Stomach (tissue), 9 donors: Measurements from ENCODE around the gene CUX1. TPM values are rescaled to one million over a fixed set of nuclear protein-coding genes. Genes with fewer than 3 reads are reported as not detected.

ENCODE experiments used
- DNase-seq, 2 donors: peaks; one replicate each; pipeline versions ENCODE4 v3.0.0 to v3.0.0-alpha.2; 2013 to 2019
- H3K27ac ChIP-seq, 5 donors: fragments of 200-600 bp in 4 of 5; sonication (generic) in 4 of 5; one replicate each; pipeline ENCODE4 v1.5.1; 2013 to 2019; ENCODE audit warnings: mild to moderate bottlenecking in 1 of 5, moderate library complexity in 1 of 5
- H3K27me3 ChIP-seq, 3 donors: fragments of 200-600 bp; sonication (generic); one replicate each; pipeline ENCODE4 v1.5.1; 2017 to 2019; ENCODE audit warnings: mixed run types in 1 of 3
- H3K36me3 ChIP-seq, 4 donors: fragments of 200-600 bp; sonication (generic); 1 replicate in 3 of 4; 2 replicates in 1 of 4; pipeline ENCODE4 v1.5.1; 2016 to 2019
- H3K4me1 ChIP-seq, 4 donors: fragments of 200-600 bp; sonication (generic); one replicate each; pipeline ENCODE4 v1.5.1; 2016 to 2019
- H3K4me3 ChIP-seq, 4 donors: fragments of 200-600 bp; sonication (generic) in 3 of 4; one replicate each; pipeline ENCODE4 v1.5.1; 2016 to 2019; ENCODE audit warnings: mild to moderate bottlenecking in 1 of 4
- H3K9me3 ChIP-seq, 4 donors: fragments of 200-600 bp; sonication (generic); one replicate each; pipeline ENCODE4 v1.5.1; 2016 to 2019
- EP300 ChIP-seq: sonication (generic); formaldehyde crosslinking; IDR thresholded peaks from one replicate; pipeline ENCODE4 v1.6.1; 2017; ENCODE audit warnings: antibody characterized with exemption
- POLR2A ChIP-seq, 4 donors: fragments of 450-650 bp; IDR thresholded peaks; one replicate each; pipeline ENCODE4 v1.6.1; 2016; ENCODE audit warnings: antibody characterized with exemption in 4 of 4, control low read depth in 2 of 4, mild to moderate bottlenecking in 1 of 4, moderate library complexity in 1 of 4
- POLR2AphosphoS5 ChIP-seq, 3 donors: sonication (generic); formaldehyde crosslinking; IDR thresholded peaks; one replicate each; pipeline ENCODE4 v1.6.1; 2016; ENCODE audit warnings: antibody characterized with exemption in 3 of 3
- WGBS, 5 donors: extraction: QIAGEN DNeasy Blood & Tissue Kit in 3 of 5; methylation state at CpG; one replicate each; pipeline versions ENCODE4 v1.1.5 to v1.1.7; 2013 to 2018; 5-methylcytosine and 5-hydroxymethylcytosine counted together
- intact Hi-C: fragments of 100-400 bp; cut with DNase I; formaldehyde crosslinking; loops from one replicate; pipeline ENCODE4 v1.15.1; 2023; ENCODE audit warnings: low total_unique reads
- polyA plus RNA-seq, 3 donors: library from polyadenylated mRNA; stranded (reverse); fragments of 200-250 nt; gene quantifications; one replicate each; pipeline ENCODE4 v1.2.3, GENCODE V29; 2013
- total RNA-seq, 5 donors: library from RNA; depleted of rRNA; stranded (reverse); fragments of >200 nt; gene quantifications; one replicate each; pipeline versions ENCODE4 v1.1.0 to v1.2.3, GENCODE V29; 2014 to 2016
- TF ChIP-seq, protein P1 (sequence below), 7 experiments: fragments of 450-650 bp in 4 of 7; fragments of 200-600 bp in 3 of 7; sonication (generic) in 3 of 7; IDR thresholded peaks; one replicate each; pipeline ENCODE4 v1.5.1; 2016 to 2019; ENCODE audit warnings: antibody characterized with exemption in 7 of 7, control low read depth in 2 of 7, mild to moderate bottlenecking in 1 of 7
- donor health status: healthy with polysubstance abuse.
- donor health status: Bipolar disorder and iron deficiency.
- donor health status: healthy.

CUX1 gene
- total and polyA plus RNA-seq, 8 donors, result 24.7 to 201 (median 54.7) TPM

DNA sequence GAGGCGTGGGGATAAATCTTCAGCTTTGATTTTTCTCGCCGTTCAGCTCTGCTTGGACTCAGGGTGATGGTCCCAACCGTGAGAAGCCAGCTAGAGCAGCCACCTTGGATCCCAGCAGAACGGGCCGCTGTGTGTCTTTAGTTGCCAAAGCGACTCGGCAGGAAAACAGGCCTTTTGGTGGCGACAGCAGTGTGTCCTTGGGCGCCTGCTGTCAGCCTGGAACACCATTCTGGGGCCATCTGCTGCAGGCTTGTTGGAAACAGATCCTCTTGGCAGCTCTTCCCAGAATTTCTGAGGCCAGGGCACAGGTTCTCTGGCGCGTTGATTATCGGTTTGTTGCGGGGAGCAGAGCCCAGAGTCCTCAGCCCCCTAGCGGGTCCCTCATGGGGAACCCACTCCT is 97.6 kb downstream of the CUX1 start:
- H3K27ac ChIP-seq, result no peak overlapping the region
- intact Hi-C loops, result no loop called here
- no peak overlapping the region for H3K4me3 ChIP-seq
- no peaks in the 10 kb centered on the region for H3K9me3 ChIP-seq
- peaks cover 4 to 47% (median 22%) of the 10 kb centered on the region in 4 donors for H3K4me1 ChIP-seq
- peaks cover 22 to 49% (median 45%) of the 10 kb centered on the region in 4 donors for H3K36me3 ChIP-seq
- no peak for DNase-seq
- WGBS, 5 donors, result 90 to 92% (median 92%) methylated on average over 14 to 15 of the region's 15 CpGs
- TF ChIP-seq, protein P1, sequence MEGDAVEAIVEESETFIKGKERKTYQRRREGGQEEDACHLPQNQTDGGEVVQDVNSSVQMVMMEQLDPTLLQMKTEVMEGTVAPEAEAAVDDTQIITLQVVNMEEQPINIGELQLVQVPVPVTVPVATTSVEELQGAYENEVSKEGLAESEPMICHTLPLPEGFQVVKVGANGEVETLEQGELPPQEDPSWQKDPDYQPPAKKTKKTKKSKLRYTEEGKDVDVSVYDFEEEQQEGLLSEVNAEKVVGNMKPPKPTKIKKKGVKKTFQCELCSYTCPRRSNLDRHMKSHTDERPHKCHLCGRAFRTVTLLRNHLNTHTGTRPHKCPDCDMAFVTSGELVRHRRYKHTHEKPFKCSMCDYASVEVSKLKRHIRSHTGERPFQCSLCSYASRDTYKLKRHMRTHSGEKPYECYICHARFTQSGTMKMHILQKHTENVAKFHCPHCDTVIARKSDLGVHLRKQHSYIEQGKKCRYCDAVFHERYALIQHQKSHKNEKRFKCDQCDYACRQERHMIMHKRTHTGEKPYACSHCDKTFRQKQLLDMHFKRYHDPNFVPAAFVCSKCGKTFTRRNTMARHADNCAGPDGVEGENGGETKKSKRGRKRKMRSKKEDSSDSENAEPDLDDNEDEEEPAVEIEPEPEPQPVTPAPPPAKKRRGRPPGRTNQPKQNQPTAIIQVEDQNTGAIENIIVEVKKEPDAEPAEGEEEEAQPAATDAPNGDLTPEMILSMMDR (IDR thresholded peaks at IDR 0.05), result no peak
- TF ChIP-seq POLR2AphosphoS5 (IDR thresholded peaks at IDR 0.05) (no peak), POLR2A (IDR thresholded peaks at IDR 0.05) (no peak), EP300 (no peak)
- H3K27me3 ChIP-seq, result no peaks in the 10 kb centered on the region

DNA sequence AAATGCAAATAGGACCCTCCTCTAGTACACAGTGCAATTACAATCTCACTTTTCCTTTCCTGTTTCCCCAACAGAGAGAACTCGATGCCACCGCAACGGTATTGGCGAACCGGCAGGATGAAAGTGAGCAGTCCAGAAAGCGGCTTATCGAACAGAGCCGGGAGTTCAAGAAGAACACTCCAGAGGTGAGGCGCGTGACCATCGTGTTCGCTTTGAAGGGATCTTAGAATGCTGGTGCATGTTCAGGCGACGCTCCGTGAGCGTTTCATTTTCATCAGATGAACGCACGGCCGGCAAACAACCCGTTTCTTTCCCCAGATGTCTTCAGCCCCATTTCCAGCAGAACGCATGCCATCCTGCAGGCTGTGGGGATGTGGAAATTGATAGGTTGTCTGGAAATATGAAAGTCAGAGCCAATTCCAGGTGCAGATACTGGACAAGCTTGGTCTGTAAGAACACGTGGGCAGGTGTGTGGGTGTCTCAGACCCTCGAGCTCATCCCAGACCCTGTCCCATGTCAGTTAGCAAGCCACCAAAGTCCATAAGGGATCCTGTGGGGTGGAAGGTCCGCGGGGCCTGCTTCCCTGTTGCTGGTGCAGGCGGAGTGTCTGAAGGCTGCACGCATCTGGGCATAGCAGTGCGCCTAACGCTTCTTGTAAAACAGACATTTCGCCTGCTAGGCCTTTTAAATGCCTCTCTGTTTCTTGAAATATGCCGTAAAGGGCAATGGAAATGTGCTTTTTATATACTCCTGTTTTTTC is 98.8 kb downstream of the CUX1 start:
- intact Hi-C loops, result no loop called here
- Histone ChIP-seq H3K27me3 (no peaks in the 10 kb centered on the region), H3K27ac (no peak overlapping the region), H3K4me1 (peaks cover 0 to 36% (median 21%) of the 10 kb centered on the region in 4 donors), H3K9me3 (no peaks in the 10 kb centered on the region), H3K4me3 (no peak overlapping the region), H3K36me3 (peaks cover 22 to 49% (median 45%) of the 10 kb centered on the region in 4 donors)
- WGBS, 5 donors, result 94 to 98% (median 95%) methylated on average over 31 of the region's 31 CpGs
- no peak for DNase-seq
- TF ChIP-seq, protein P1 (IDR thresholded peaks at IDR 0.05), result no peak
- TF ChIP-seq POLR2A (IDR thresholded peaks at IDR 0.05) (no peak), EP300 (no peak), POLR2AphosphoS5 (IDR thresholded peaks at IDR 0.05) (no peak)

DNA sequence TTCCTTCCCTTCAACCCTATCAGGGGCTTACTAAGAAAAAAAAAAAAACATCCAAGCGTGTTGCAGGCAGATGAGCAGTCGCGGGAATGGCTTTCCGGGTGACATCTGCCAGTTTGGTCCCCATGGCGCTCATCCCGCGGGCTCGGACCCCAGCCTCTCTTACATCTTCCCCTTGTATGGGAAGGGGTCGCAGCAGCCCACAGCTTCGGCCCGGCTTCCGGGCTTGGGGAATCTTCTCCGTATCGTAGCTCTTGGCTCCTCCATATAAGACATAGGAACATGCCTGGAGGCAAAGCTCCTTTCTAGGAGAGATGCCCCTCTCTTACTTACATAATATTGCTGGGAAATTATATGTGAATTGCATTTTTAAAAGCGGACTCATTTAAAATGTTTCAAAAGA is 99.5 kb downstream of the CUX1 start:
- peaks cover 22 to 49% (median 45%) of the 10 kb centered on the region in 4 donors for H3K36me3 ChIP-seq
- H3K4me1 ChIP-seq, result peaks cover 0 to 33% (median 18%) of the 10 kb centered on the region in 4 donors
- no peak for DNase-seq
- 93 to 97% (median 97%) methylated on average over 15 of the region's 15 CpGs for WGBS, 5 donors
- H3K4me3 ChIP-seq, result no peak overlapping the region
- intact Hi-C loops, result no loop called here
- no peaks in the 10 kb centered on the region for H3K9me3 ChIP-seq
- no peak overlapping the region for H3K27ac ChIP-seq
- H3K27me3 ChIP-seq, result no peaks in the 10 kb centered on the region
- no peak for TF ChIP-seq POLR2AphosphoS5 (IDR thresholded peaks at IDR 0.05)
- TF ChIP-seq, protein P1 (IDR thresholded peaks at IDR 0.05), result no peak
- no peak for TF ChIP-seq POLR2A (IDR thresholded peaks at IDR 0.05)
- no peak for TF ChIP-seq EP300

DNA sequence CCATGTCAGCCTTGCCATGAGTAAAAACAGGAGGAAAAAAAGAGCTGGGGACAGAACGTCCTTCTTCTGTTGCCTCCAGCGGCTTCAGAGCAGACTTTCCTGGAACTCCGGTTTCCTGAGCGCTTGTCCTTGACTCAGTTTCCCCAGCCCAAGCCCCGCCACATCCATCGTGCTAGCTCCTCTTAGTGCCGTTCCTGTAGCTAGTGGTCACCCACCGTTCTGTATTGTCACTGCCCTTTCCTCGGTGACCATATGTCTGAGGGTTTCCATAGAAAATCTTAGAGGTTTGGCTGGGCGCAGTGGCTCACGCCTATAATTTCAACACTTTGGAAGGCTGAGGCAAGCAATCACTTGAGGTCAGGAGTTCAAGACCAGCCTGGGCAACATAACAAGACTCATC is 100.1 kb downstream of the CUX1 start:
- 95 to 96% (median 95%) methylated on average over 11 of the region's 11 CpGs for WGBS, 5 donors

More for the DNA sequence above, 100.1 kb downstream of the CUX1 start:
- no peak for DNase-seq
- TF ChIP-seq EP300 (no peak), POLR2AphosphoS5 (IDR thresholded peaks at IDR 0.05) (no peak), POLR2A (IDR thresholded peaks at IDR 0.05) (no peak)
- TF ChIP-seq, protein P1 (IDR thresholded peaks at IDR 0.05), result no peak
- H3K9me3 ChIP-seq, result no peaks in the 10 kb centered on the region
- intact Hi-C loops, result no loop called here
- H3K27me3 ChIP-seq, result no peaks in the 10 kb centered on the region
- H3K27ac ChIP-seq, result no peak overlapping the region
- no peak overlapping the region for H3K4me3 ChIP-seq
- peaks cover 4 to 33% (median 19%) of the 10 kb centered on the region in 4 donors for H3K4me1 ChIP-seq
- H3K36me3 ChIP-seq, result peaks cover 22 to 49% (median 45%) of the 10 kb centered on the region in 4 donors
